Kidney (tissue), 14 donors: ENCODE measurements around the gene NYAP2. TPM values are rescaled to one million over a fixed set of nuclear protein-coding genes. Genes with fewer than 3 reads are reported as not detected.

Source experiments
- DNase-seq, 5 donors: peaks; one replicate each; pipeline ENCODE4 v3.0.0-alpha.2; 2013 to 2020
- FAIRE-seq: peaks from 2 replicates; lab custom pipeline; 2012; peaks lifted over from hg19 to GRCh38; lab: Jason Lieb, UNC
- H3K27ac ChIP-seq, 2 donors: one replicate each; pipeline ENCODE4 v1.7.0; 2013; ENCODE audit warnings: low read depth in 2 of 2, low read length in 2 of 2, inconsistent platforms in 1 of 2
- H3K27me3 ChIP-seq: one replicate; pipeline ENCODE4 v1.7.1; 2013; ENCODE audit warnings: low read length, inconsistent platforms; ENCODE audit not compliant: control insufficient read depth, insufficient read depth
- H3K36me3 ChIP-seq, 3 donors: one replicate each; pipeline versions ENCODE4 v1.7.0 to v1.7.1; 2013; ENCODE audit warnings: low read length in 3 of 3, control low read depth in 1 of 3, inconsistent platforms in 1 of 3; ENCODE audit not compliant: insufficient read depth in 3 of 3, control insufficient read depth in 2 of 3
- H3K4me1 ChIP-seq, 3 donors: one replicate each; pipeline versions ENCODE4 v1.7.0 to v1.7.1; 2013; ENCODE audit warnings: low read length in 3 of 3, inconsistent platforms in 1 of 3, low read depth in 1 of 3; ENCODE audit not compliant: control insufficient read depth in 2 of 3, insufficient read depth in 2 of 3
- H3K4me3 ChIP-seq, 3 donors: one replicate each; pipeline versions ENCODE4 v1.7.0 to v1.8.1; 2013; ENCODE audit warnings: low read length in 3 of 3, control low read depth in 1 of 3, inconsistent platforms in 1 of 3
- H3K9ac ChIP-seq, 3 donors: one replicate each; pipeline versions ENCODE4 v1.7.0 to v1.7.1; 2013; ENCODE audit warnings: low read length in 3 of 3, control low read depth in 1 of 3, inconsistent platforms in 1 of 3
- H3K9me3 ChIP-seq, 3 donors: one replicate each; pipeline versions ENCODE4 v1.7.0 to v1.7.1; 2013; ENCODE audit warnings: low read length in 3 of 3, control low read depth in 1 of 3, inconsistent platforms in 1 of 3; ENCODE audit not compliant: control insufficient read depth in 2 of 3, insufficient read depth in 1 of 3
- intact Hi-C: fragments of 100-400 bp; cut with DNase I; formaldehyde crosslinking; loops from one replicate; pipeline ENCODE4 v1.11.1; 2022
- polyA plus RNA-seq: library from polyadenylated mRNA; stranded (reverse); fragments of 350-450 nt; fragmentation: Illumina TruSeq; extraction: RNeasy Lipid Tissue Mini Kit (QIAGEN cat#74804); gene quantifications from one replicate; pipeline ENCODE4 v1.2.3, GENCODE V29; 2014; ENCODE audit warnings: low read depth, low replicate concordance; ENCODE audit not compliant: insufficient read depth
- total RNA-seq: library from RNA; stranded (reverse); fragmentation: NEBNext Ultra II Directional; extraction: Animal tissue kit (Norgen Biotek cat#: 25700); gene quantifications from one replicate; pipeline ENCODE4 v1.2.1, GENCODE V29; 2021
- TF ChIP-seq, protein P1 (sequence below): IDR thresholded peaks from 3 replicates; pipeline ENCODE4 v1.5.1; 2012; ENCODE audit warnings: mild to moderate bottlenecking, moderate library complexity, borderline replicate concordance; ENCODE audit not compliant: insufficient read depth; ENCODE audit errors: extremely low read depth
- donor health status: control.
- donor health status: control.
- donor health status: control.
- donor health status: control.
- donor health status: control.
- donor health status: DM: yes; HTN: yes; CAD: no.
- donor health status: Normal renal cell carcinoma (clear cell type).

The NYAP2 gene
- total and polyA plus RNA-seq, 2 donors from 2014 or later: 0.66 TPM; not detected in 1

DNA sequence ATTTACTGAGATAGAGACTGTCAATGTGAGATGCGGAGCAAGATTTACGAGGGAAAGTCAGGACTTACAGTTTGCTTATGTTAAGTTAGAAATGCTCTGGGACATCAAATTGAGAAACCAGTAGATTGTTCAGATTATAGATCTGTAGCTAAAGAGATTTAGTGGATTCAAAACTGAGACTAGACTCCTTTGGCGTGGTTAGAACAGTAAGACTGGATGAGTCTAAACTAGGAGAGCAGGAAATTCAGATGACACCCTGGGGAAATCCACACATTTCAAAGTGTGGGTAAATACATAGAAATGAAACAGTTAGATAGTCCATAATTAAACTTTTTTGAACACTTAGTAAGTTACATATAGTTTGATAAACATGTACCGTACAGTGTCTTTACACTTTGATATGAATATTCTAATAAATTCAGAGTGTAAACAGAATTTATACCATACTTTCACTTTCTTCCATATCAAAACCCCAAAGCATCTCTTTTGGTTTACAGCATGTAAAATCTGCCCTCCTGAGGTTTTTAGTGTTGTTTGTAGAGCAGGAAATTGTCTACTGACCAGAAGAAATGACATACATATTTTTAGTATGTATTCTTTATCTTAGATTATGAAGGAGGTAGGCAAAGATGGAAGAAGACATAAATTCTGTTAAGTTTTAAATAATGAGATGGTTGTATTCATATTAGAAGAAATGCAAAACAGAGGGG is 231.5 kb downstream of the NYAP2 start:
- H3K9ac ChIP-seq: no peak overlapping the region
- DNase-seq (no peak), FAIRE-seq (no peak)
- no peaks in the 10 kb centered on the region for H3K27me3 ChIP-seq
- H3K4me3 ChIP-seq: no peak overlapping the region
- no peaks in the 10 kb centered on the region for H3K36me3 ChIP-seq
- H3K4me1 ChIP-seq: no peaks in the 10 kb centered on the region
- H3K27ac ChIP-seq: no peak overlapping the region
- TF ChIP-seq, protein P1, sequence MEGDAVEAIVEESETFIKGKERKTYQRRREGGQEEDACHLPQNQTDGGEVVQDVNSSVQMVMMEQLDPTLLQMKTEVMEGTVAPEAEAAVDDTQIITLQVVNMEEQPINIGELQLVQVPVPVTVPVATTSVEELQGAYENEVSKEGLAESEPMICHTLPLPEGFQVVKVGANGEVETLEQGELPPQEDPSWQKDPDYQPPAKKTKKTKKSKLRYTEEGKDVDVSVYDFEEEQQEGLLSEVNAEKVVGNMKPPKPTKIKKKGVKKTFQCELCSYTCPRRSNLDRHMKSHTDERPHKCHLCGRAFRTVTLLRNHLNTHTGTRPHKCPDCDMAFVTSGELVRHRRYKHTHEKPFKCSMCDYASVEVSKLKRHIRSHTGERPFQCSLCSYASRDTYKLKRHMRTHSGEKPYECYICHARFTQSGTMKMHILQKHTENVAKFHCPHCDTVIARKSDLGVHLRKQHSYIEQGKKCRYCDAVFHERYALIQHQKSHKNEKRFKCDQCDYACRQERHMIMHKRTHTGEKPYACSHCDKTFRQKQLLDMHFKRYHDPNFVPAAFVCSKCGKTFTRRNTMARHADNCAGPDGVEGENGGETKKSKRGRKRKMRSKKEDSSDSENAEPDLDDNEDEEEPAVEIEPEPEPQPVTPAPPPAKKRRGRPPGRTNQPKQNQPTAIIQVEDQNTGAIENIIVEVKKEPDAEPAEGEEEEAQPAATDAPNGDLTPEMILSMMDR: no peak
- no peaks in the 10 kb centered on the region for H3K9me3 ChIP-seq
- intact Hi-C loops: no loop called here

DNA sequence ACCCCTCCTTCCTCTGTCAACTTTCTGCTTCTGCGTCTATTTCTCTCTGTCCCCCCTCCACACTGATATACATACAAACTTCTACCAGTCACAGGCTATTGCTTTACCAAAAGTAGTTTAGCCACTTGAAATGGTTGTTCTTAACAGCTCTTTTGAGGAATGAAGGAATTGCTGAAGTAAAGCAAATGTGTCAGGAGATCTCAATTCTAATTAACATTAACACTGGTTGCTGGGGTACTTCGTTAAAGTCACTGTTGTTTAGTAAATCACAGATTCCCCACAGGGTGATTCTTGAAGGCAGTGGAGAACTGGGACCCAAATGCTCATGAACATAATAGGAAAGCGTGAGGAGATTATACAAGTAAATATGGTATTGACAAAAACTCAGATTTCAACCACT is 232.8 kb downstream of the NYAP2 start:
- H3K27me3 ChIP-seq: no peaks in the 10 kb centered on the region
- TF ChIP-seq, protein P1: no peak
- FAIRE-seq (no peak), DNase-seq (no peak)
- H3K4me3 ChIP-seq: no peak overlapping the region
- no peaks in the 10 kb centered on the region for H3K9me3 ChIP-seq
- no peak overlapping the region for H3K9ac ChIP-seq
- no peaks in the 10 kb centered on the region for H3K4me1 ChIP-seq
- H3K27ac ChIP-seq: no peak overlapping the region
- H3K36me3 ChIP-seq: no peaks in the 10 kb centered on the region
- intact Hi-C loops: no loop called here

DNA sequence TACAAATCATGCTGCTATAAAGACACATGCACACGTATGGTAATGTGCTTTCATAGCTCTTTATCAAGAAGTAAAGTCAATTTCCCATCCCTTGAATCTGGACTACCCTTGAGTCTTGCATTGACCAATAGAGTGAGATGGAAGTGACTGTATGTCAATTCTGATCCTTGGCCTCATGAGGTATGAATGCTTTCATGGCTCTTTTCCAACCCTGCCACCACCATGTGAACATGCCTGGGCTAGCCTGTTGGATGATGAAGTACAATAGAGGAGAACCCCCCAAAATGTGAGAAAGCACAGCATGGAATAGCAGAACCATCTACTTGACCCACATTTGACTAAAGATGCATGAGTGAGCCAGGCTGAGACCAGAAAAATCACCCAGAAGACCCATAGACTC is 237.0 kb downstream of the NYAP2 start:
- no peaks in the 10 kb centered on the region for H3K36me3 ChIP-seq
- no peak overlapping the region for H3K4me3 ChIP-seq
- TF ChIP-seq, protein P1: no peak
- no peaks in the 10 kb centered on the region for H3K4me1 ChIP-seq
- FAIRE-seq (no peak), DNase-seq (no peak)
- intact Hi-C loops: no loop called here
- H3K27me3 ChIP-seq: no peaks in the 10 kb centered on the region
- no peaks in the 10 kb centered on the region for H3K9me3 ChIP-seq
- H3K9ac ChIP-seq: no peak overlapping the region
- H3K27ac ChIP-seq: no peak overlapping the region

DNA sequence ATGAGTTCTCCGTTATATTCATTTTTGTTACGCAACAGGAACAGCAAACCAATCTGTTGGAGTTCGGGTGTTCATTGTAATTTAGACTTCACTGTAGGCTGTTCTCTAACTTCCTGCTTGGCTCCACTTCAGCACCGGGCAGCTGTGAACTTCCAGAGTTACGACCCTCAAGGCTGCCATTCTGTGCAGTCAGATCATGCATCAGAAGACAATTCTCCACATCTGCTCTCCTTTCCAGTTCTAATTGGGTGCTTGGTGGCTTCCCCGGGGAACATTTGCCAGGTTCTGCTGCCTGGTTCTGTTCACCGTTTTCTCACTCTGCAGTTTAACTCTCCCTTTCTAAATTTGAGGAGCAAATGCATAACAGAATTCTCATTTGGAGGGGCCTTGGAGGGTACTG is 237.7 kb downstream of the NYAP2 start:
- FAIRE-seq: no peak
- DNase-seq: no peak
- TF ChIP-seq, protein P1: no peak

More for the DNA sequence above, 237.7 kb downstream of the NYAP2 start:
- no peak overlapping the region for H3K9ac ChIP-seq
- no peak overlapping the region for H3K4me3 ChIP-seq
- H3K4me1 ChIP-seq: no peaks in the 10 kb centered on the region
- no peaks in the 10 kb centered on the region for H3K9me3 ChIP-seq
- intact Hi-C loops: no loop called here
- no peaks in the 10 kb centered on the region for H3K36me3 ChIP-seq
- H3K27me3 ChIP-seq: no peaks in the 10 kb centered on the region
- no peak overlapping the region for H3K27ac ChIP-seq
